Limb (tissue), 2 donors: Measurements from ENCODE around the gene PHKA1.
"Not testable (repeated sequence)": the region's sequence is repeated elsewhere in the genome, so short reads cannot be mapped to it uniquely, and the experiment has no call there.

Source experiments
- DNase-seq, 2 donors: peaks; one replicate each; pipeline ENCODE4 v3.0.0-alpha.2; 2016; ENCODE audit errors: extremely low spot score in 2 of 2

PHKA1 gene

DNA sequence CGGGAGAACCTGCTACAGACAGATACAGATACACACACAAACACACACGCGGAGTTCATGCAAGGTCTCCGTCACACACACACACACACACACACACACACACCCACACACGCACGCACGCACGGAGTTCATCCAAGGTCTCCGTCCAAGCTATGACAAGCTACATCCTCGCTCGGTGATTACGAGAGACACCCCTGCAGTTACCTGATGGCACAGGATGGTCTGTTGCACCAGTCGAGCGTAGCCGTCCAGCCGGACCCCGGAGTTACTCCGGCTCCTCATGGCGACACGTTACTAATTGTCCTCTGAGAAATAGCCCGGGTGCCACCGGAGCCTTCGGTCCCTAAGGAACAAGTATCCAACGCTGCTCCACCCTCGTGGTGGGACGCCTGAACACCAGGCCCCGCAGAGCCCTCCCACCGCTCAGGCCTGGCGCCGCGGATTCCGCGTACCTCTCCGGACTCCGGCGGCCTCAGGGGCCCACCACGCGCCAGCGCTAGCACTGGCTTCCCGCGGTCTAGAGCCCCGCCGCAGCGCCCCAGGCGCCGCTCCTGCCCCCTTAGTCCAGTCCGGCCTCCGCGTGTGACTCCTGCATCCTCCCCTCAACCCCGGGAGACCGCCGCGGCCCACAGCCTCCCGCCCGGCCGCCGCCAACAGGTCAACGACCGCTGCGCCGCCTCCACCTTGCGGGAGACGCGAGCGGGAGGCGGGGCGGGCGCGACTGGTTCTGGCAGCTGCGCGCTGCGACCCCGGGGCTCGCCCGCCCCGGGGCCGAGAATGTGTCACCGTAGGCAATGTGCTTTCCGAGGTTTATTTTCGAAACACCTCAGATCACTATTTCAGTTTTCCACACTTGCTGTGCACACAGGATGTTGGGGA is at the start of gene PHKA1:
Gene PHKA1 (minus strand): TSS at position 708 of the 879 bp plus-strand sequence. CDS start 426 bp downstream, at position 282.
- DNase-seq = peak in 1 of 2 donors; percentile 55

- DNase-seq = not testable (repeated sequence)
Observed at GRCh38 chrX:72760454-72760853, 46.3 kb upstream of the PHKA1 start.

- DNase-seq = not testable (repeated sequence)
Observed at GRCh38 chrX:72748545-72748944, 34.4 kb upstream of the PHKA1 start.

- DNase-seq = not testable (repeated sequence)
Observed at GRCh38 chrX:72745546-72745945, 31.4 kb upstream of the PHKA1 start.

- DNase-seq = no peak
Observed at GRCh38 chrX:72735561-72735960, 21.5 kb upstream of the PHKA1 start.

DNA sequence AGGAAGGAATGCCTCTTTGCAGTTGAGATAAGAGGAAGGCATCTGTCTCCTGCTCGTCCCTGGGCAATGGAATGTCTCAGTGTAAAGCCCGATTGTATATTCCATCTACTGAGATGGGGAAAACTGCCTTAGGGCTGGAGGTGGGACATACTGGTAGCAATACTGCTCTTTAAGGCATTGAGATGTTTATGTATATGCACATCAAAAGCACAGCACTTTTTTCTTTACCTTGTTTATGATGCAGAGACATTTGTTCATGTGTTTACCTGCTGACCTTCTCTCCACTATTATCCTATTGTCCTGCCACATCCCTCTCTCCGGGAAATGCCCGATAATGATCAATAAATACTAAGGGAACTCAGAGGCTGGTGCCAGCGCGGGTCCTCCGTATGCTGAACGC is 19.5 kb upstream of the PHKA1 start:
- DNase-seq = not testable (repeated sequence)

- DNase-seq = no peak
Observed at GRCh38 chrX:72727846-72728245, 13.7 kb upstream of the PHKA1 start.

DNA sequence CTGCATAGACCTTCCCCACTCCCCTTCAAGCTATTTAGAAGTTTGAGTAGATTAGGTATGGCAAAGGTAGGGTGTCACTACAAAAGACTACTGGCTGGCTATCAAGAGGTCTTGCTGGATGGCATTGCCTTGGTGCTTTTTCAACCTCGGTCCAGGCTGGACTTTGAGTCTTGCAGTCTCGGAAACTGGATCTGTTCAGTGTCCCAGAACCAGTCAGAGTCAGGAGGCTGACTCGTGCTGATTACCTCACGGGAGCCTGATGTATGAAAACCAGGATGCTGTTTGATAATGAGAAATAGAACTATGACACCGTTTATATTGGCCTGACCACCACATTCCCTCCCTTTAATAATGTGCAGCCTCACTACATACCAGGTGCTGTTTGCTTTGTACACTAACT is 2.7 kb upstream of the PHKA1 start:
- no peak for DNase-seq

GRCh38 chrX:72715546-72715945 is 1.4 kb upstream of the PHKA1 start:
- no peak for DNase-seq

GRCh38 chrX:72714478-72714916 is 391 bp upstream of the PHKA1 start:
- peak; percentile 33 to 67 for DNase-seq

GRCh38 chrX:72713130-72713529 is 976 bp downstream of the PHKA1 start:
- DNase-seq = no peak

DNA sequence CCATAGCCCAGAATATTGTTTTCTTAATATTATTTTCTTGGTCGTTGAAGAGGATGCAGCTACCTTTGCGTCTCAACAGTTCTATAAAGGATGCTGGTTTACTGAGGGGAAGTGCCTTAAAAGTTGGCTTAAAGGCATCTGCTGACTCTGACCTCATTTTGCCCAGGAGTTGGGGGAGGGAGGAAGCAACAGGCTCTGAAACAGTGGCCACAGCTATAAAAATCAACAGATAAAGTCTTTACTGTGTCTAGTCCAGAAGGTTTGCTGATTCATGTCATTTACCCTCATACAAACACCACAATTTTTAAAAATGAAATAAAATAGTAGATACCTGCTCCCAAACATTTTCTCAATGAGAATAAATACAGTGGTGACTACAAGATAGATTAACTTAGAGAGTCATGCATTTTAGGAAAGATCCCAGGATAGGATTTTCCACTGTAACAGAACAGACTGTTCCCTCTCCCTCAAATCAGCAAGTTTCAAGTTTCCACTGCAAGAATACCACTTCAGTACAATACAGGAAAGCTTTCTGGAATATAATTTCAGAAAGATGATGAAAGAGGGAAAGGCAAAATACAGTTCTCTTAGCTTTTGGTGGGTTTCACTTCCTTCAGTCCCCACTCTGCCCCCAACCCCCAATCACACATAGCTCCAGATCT is 1.9 kb downstream of the PHKA1 start:
- DNase-seq = no peak

GRCh38 chrX:72705814-72706213 is 8.3 kb downstream of the PHKA1 start:
- DNase-seq = no peak

DNA sequence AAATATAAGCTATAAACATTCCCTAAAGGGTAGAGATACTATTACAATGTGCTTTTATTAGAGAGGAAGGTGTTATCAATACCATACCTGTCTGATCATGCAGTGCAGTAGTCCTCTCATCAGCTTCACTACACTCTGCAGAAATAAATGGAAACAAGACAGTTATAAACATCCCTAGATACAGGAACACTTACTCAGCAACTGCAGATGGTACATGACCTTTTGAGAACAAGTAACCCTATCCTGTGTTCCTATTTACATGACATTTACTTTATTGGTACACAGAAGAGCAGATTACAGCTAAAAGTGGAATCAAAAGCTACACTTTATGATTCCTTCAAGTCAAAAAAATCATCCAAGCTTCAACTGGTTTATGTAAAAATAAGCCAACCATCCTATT is 9.0 kb downstream of the PHKA1 start:
- no peak for DNase-seq

DNA sequence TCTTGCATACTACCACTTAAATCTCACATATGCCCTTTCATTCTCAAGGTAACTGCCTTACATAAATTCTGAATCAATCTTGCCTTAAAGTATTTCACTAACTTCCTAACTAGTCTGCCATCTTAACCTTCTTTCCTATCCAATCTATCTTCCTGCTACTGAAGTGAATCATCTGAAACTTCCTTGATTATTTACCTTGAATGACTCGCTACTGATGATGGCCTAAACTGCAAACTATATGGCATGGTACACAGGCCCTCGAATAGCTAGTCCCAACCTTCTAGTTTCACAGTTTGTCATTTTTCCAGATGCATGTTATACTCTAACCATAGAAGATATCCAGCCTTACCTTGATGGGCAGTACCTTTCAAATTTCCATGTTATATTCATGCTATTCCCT is 19.9 kb downstream of the PHKA1 start:
- no peak for DNase-seq

- no peak for DNase-seq
Observed at GRCh38 chrX:72693477-72693876, 20.6 kb downstream of the PHKA1 start.

DNA sequence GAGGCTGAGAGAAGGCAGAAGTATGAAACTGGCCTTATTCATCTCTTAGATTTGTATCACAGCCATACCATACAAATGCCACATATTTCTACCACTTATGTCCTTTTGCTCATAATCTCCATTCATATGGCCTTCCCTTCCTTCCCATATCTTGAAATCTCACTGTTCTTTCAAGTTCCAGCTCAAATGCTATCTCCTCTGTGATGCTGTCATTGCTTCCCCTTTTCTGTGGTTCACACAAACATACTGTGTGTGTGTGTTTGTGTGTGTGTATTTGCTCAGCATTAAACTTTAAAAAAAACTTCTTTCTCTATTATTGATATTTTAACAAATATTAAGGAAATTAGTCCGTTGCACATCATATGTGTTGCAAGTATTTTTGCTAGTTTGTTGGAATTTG is 26.7 kb downstream of the PHKA1 start:
- DNase-seq = no peak

- DNase-seq = no peak
Observed at GRCh38 chrX:72685810-72686456, 28.2 kb downstream of the PHKA1 start.

- no peak for DNase-seq
Observed at GRCh38 chrX:72685018-72685417, 29.1 kb downstream of the PHKA1 start.

GRCh38 chrX:72683631-72684030 is 30.5 kb downstream of the PHKA1 start:
- DNase-seq = no peak

DNA sequence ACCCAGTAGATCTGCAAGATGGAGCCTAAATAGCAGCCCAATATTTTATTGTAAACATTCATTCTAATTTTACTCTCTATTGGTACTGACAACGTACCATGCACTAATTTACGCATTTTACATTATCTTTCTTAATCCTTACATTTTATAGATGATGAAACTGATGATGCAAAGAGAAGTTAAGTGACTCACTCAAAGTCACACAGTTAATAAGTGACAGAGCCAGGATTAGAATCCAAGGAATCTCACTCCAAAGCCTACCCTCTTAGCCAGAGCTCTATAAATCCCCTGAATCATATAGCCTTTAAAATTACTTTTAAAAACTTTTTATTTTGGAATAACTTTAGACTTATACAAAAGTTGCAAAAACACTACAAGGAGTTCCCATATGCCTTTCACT is 37.6 kb downstream of the PHKA1 start:
- no peak for DNase-seq

GRCh38 chrX:72673951-72674350 is 40.2 kb downstream of the PHKA1 start:
- not testable (repeated sequence) for DNase-seq
